ENCODE measurements around the gene TTC3. TPM values are rescaled to one million over a fixed set of nuclear protein-coding genes. Genes with fewer than 3 reads are reported as not detected.
"Not testable (repeated sequence)": the region's sequence is repeated elsewhere in the genome, so short reads cannot be mapped to it uniquely, and the experiment has no call there.

TTC3 gene
- total and polyA plus RNA-seq, 2 donors from 2014 or later: 22.3 to 102 TPM

GRCh38 chr21:37045556-37045955, 27.5 kb upstream of the TTC3 start:
- intact Hi-C loops (cut with DNase I): no loop called here
- FAIRE-seq (no peak), DNase-seq (no peak)

GRCh38 chr21:37047079-37047478, 26.0 kb upstream of the TTC3 start:
- H3K36me3 ChIP-seq (ENCODE audit: control insufficient read depth in 2 of 3, insufficient read depth in 3 of 3, low read length in 3 of 3): no peaks in the 10 kb centered on the region
- DNase-seq (no peak), FAIRE-seq (no peak)
- H3K4me3 ChIP-seq (ENCODE audit: low read length in 3 of 3): no peak overlapping the region
- no peaks in the 10 kb centered on the region for H3K4me1 ChIP-seq (ENCODE audit: control insufficient read depth in 2 of 3, insufficient read depth in 2 of 3, low read depth in 1 of 3, low read length in 3 of 3)
- intact Hi-C loops (cut with DNase I): no loop called here
- no peaks in the 10 kb centered on the region for H3K9me3 ChIP-seq (ENCODE audit: control insufficient read depth in 2 of 3, insufficient read depth in 1 of 3, low read length in 3 of 3)
- TF ChIP-seq CTCF (IDR thresholded peaks at IDR 0.05; ENCODE audit: borderline replicate concordance, extremely low read depth, insufficient read depth): no peak
- H3K9ac ChIP-seq (ENCODE audit: low read length in 3 of 3): no peak overlapping the region
- H3K27ac ChIP-seq (ENCODE audit: low read depth in 2 of 2, low read length in 2 of 2): no peak overlapping the region
- no peaks in the 10 kb centered on the region for H3K27me3 ChIP-seq (ENCODE audit: control insufficient read depth, insufficient read depth, low read length)

More at GRCh38 chr21:37045556-37045955, 27.5 kb upstream of the TTC3 start:
- Histone ChIP-seq H3K27ac (ENCODE audit: low read depth in 2 of 2, low read length in 2 of 2) (no peak overlapping the region), H3K9ac (ENCODE audit: low read length in 3 of 3) (no peak overlapping the region), H3K9me3 (ENCODE audit: control insufficient read depth in 2 of 3, insufficient read depth in 1 of 3, low read length in 3 of 3) (no peaks in the 10 kb centered on the region), H3K36me3 (ENCODE audit: control insufficient read depth in 2 of 3, insufficient read depth in 3 of 3, low read length in 3 of 3) (no peaks in the 10 kb centered on the region), H3K4me1 (ENCODE audit: control insufficient read depth in 2 of 3, insufficient read depth in 2 of 3, low read depth in 1 of 3, low read length in 3 of 3) (no peaks in the 10 kb centered on the region), H3K4me3 (ENCODE audit: low read length in 3 of 3) (no peak overlapping the region), H3K27me3 (ENCODE audit: control insufficient read depth, insufficient read depth, low read length) (no peaks in the 10 kb centered on the region)
- TF ChIP-seq CTCF (IDR thresholded peaks at IDR 0.05; ENCODE audit: borderline replicate concordance, extremely low read depth, insufficient read depth): no peak

GRCh38 chr21:37049741-37050140, 23.3 kb upstream of the TTC3 start:
- H3K27ac ChIP-seq (ENCODE audit: low read depth in 2 of 2, low read length in 2 of 2); H3K27me3 ChIP-seq (ENCODE audit: control insufficient read depth, insufficient read depth, low read length); intact Hi-C loops (cut with DNase I); H3K9ac ChIP-seq (ENCODE audit: low read length in 3 of 3); H3K9me3 ChIP-seq (ENCODE audit: control insufficient read depth in 2 of 3, insufficient read depth in 1 of 3, low read length in 3 of 3); FAIRE-seq; H3K36me3 ChIP-seq (ENCODE audit: control insufficient read depth in 2 of 3, insufficient read depth in 3 of 3, low read length in 3 of 3); DNase-seq; H3K4me1 ChIP-seq (ENCODE audit: control insufficient read depth in 2 of 3, insufficient read depth in 2 of 3, low read depth in 1 of 3, low read length in 3 of 3); H3K4me3 ChIP-seq (ENCODE audit: low read length in 3 of 3): not testable (repeated sequence)

GRCh38 chr21:37055271-37055855, 17.7 kb upstream of the TTC3 start:
- Histone ChIP-seq H3K4me3 (ENCODE audit: low read length in 3 of 3) (no peak overlapping the region), H3K9ac (ENCODE audit: low read length in 3 of 3) (no peak overlapping the region), H3K4me1 (ENCODE audit: control insufficient read depth in 2 of 3, insufficient read depth in 2 of 3, low read depth in 1 of 3, low read length in 3 of 3) (peaks cover 0 to 3% (median 0%) of the 10 kb centered on the region in 3 donors), H3K27ac (ENCODE audit: low read depth in 2 of 2, low read length in 2 of 2) (no peak overlapping the region), H3K9me3 (ENCODE audit: control insufficient read depth in 2 of 3, insufficient read depth in 1 of 3, low read length in 3 of 3) (no peaks in the 10 kb centered on the region), H3K27me3 (ENCODE audit: control insufficient read depth, insufficient read depth, low read length) (no peaks in the 10 kb centered on the region), H3K36me3 (ENCODE audit: control insufficient read depth in 2 of 3, insufficient read depth in 3 of 3, low read length in 3 of 3) (no peaks in the 10 kb centered on the region)
- no peak for FAIRE-seq
- no peak for DNase-seq
- intact Hi-C loops (cut with DNase I): no loop called here
- TF ChIP-seq CTCF (IDR thresholded peaks at IDR 0.05; ENCODE audit: borderline replicate concordance, extremely low read depth, insufficient read depth): no peak

Data from kidney (tissue), 14 donors.